ENCODE results near the gene KRABD2.

Gene KRABD2

DNA sequence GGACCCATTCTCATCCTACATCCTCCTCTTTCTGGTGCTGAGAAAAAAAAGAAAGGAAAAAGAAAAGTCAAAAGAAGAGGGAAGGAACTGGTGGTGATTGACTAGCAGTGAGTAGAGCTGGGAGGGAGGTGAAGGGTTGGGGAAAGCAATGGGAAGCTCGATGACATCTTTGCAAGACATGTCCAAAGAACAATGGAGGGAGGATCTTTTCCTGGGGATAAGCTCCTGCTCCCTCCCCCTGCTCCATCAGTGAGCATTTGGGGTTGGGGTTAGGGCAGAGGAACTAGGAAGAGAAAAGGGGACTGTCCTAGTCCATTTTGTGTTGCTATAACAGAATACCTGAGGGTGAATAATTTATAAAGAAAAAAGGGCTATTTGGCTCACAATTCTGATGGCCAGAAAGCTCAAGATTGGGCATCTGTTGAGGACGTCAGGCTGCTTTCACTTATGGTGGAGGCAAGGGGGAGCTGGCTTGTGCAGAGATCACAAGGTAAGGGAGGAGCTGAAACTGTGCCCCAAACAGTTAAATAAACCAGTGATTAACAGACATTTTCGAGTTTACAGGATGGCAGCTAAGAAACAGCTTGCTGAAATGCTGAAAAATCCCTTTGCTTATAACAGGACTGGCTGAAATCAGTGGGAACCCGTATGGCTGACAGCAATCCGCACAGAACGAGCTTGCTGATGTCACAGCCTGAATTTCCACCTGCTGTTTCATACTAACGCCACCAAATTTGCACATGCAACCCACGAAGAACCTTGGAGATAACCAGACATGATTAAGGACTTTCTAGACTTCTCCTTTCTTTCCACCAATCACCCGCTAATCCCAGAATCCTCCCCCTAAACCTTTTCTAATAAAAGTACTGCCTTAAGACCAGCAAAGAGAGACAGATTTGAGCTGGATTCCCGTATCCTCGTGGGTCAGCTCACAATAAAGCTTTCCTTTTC lies 38.4 kb downstream of the KRABD2 start:
- Histone ChIP-seq H3K4me1 (ENCODE audit: control insufficient read depth in 1 of 2, insufficient read depth in 2 of 2, low read length in 2 of 2) (no peaks in the 10 kb centered on the region), H3K4me3 (ENCODE audit: low read depth in 1 of 2, low read length in 2 of 2) (peak overlapping the region; percentile 3 to 21), H3K27ac (ENCODE audit: low read length) (no peak overlapping the region), H3K27me3 (ENCODE audit: low read depth, low read length) (no peaks in the 10 kb centered on the region), H3K36me3 (ENCODE audit: control insufficient read depth in 1 of 2, insufficient read depth in 2 of 2, low read length in 2 of 2) (no peaks in the 10 kb centered on the region), H3K9me3 (ENCODE audit: control insufficient read depth in 1 of 2, low read length in 2 of 2) (no peaks in the 10 kb centered on the region)

DNA sequence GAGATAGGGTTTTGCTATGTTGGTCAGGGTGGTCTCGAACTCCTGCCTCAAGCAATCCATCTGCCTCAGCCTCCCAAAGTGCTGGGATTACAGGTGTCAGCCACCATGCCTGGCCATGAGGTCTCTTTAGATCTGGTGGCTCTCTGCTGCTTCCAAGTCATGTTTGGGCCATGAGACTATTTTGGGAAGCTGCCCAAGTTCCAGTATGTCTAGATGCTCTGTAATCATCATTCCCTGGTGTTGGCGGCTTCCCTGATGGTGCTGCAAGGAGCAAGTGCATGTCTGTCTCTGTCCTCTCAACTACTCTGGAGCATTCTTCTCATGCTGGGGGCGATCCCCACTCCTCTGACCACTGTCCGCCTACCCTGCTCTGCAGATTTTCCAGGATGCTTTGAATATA lies 43.2 kb downstream of the KRABD2 start:
- no peaks in the 10 kb centered on the region for H3K36me3 ChIP-seq (ENCODE audit: control insufficient read depth in 1 of 2, insufficient read depth in 2 of 2, low read length in 2 of 2)
- H3K27ac ChIP-seq (ENCODE audit: low read length), result no peak overlapping the region
- H3K4me3 ChIP-seq (ENCODE audit: low read depth in 1 of 2, low read length in 2 of 2), result no peak overlapping the region
- no peaks in the 10 kb centered on the region for H3K9me3 ChIP-seq (ENCODE audit: control insufficient read depth in 1 of 2, low read length in 2 of 2)
- no peaks in the 10 kb centered on the region for H3K4me1 ChIP-seq (ENCODE audit: control insufficient read depth in 1 of 2, insufficient read depth in 2 of 2, low read length in 2 of 2)
- H3K27me3 ChIP-seq (ENCODE audit: low read depth, low read length), result no peaks in the 10 kb centered on the region

DNA sequence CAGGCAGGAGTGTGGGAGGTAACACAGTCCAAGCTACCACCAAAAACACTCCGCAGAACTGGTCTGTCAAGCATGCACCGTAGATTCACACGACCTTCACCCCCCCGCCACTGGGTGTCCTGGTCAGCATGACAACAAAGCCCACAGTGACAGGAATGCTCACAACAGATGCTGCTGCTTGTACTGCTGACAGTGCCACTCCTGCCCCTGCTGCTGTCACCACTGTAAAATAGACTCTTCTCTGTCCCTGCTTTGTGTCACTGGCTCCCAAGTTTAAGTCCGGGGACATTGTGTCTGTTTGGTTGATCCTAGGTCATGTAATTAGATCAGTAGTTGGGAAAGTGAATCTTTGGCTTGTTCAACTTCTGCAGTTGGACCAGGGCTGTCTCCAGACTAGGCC lies 43.8 kb downstream of the KRABD2 start:
- no peaks in the 10 kb centered on the region for H3K4me1 ChIP-seq (ENCODE audit: control insufficient read depth in 1 of 2, insufficient read depth in 2 of 2, low read length in 2 of 2)
- H3K27me3 ChIP-seq (ENCODE audit: low read depth, low read length), result no peaks in the 10 kb centered on the region
- H3K36me3 ChIP-seq (ENCODE audit: control insufficient read depth in 1 of 2, insufficient read depth in 2 of 2, low read length in 2 of 2), result no peaks in the 10 kb centered on the region
- no peaks in the 10 kb centered on the region for H3K9me3 ChIP-seq (ENCODE audit: control insufficient read depth in 1 of 2, low read length in 2 of 2)
- no peak overlapping the region for H3K27ac ChIP-seq (ENCODE audit: low read length)
- H3K4me3 ChIP-seq (ENCODE audit: low read depth in 1 of 2, low read length in 2 of 2), result no peak overlapping the region

DNA sequence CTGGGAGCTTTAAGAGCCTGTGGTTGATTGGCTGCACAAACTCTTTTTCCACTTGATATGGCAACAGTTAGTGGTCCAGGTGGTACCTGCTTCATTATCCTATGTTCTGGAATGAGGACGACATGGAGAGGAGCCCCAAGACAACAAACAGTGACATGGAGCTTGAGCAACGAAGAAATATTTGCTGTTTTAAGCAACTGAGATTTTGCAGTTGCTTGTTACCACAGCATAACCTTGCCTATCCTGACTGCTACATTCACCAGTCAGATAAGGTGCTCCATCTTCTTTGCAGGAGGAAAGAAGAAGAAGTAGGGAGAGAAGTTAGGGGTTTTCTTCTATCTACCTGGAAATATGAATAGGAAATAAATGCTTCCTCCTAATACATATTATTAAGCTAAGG lies 44.4 kb downstream of the KRABD2 start:
- no peaks in the 10 kb centered on the region for H3K36me3 ChIP-seq (ENCODE audit: control insufficient read depth in 1 of 2, insufficient read depth in 2 of 2, low read length in 2 of 2)
- H3K4me1 ChIP-seq (ENCODE audit: control insufficient read depth in 1 of 2, insufficient read depth in 2 of 2, low read length in 2 of 2), result peaks cover 0 to 3% of the 10 kb centered on the region in 2 donors
- no peak overlapping the region for H3K27ac ChIP-seq (ENCODE audit: low read length)

DNA sequence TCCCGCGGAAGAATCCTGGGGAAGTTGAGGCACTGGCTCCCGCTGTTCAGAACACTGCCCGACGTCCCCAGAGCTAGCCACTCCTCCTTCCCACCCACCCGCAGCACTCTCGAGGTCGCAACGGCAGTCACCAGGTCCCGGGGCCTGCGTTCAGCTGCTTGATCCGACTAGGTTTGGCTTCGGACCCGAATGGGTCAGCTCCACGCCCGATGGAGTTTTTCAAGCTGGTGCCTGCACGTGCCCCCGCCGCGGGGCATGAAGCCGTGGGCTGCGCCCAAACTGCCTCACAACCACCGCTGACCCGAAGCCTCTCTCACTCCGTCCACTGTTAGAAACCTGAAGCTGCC lies 49.2 kb downstream of the KRABD2 start:
- Histone ChIP-seq H3K27me3 (ENCODE audit: low read depth, low read length) (peaks cover 3% of the 10 kb centered on the region), H3K36me3 (ENCODE audit: control insufficient read depth in 1 of 2, insufficient read depth in 2 of 2, low read length in 2 of 2) (no peaks in the 10 kb centered on the region), H3K9me3 (ENCODE audit: control insufficient read depth in 1 of 2, low read length in 2 of 2) (no peaks in the 10 kb centered on the region), H3K4me3 (ENCODE audit: low read depth in 1 of 2, low read length in 2 of 2) (peak overlapping the region; percentile 66 to 73), H3K4me1 (ENCODE audit: control insufficient read depth in 1 of 2, insufficient read depth in 2 of 2, low read length in 2 of 2) (peaks cover 0 to 12% of the 10 kb centered on the region in 2 donors), H3K27ac (ENCODE audit: low read length) (no peak overlapping the region)

More for the DNA sequence above, 44.4 kb downstream of the KRABD2 start:
- no peaks in the 10 kb centered on the region for H3K27me3 ChIP-seq (ENCODE audit: low read depth, low read length)
- H3K9me3 ChIP-seq (ENCODE audit: control insufficient read depth in 1 of 2, low read length in 2 of 2), result no peaks in the 10 kb centered on the region
- H3K4me3 ChIP-seq (ENCODE audit: low read depth in 1 of 2, low read length in 2 of 2), result no peak overlapping the region
